ENCODE measurements around the gene CCNB1IP1. TPM values are rescaled to one million over a fixed set of nuclear protein-coding genes. Genes with fewer than 3 reads are reported as not detected.

The CCNB1IP1 gene
- total RNA-seq, 1 donor, result 42.7 TPM

DNA sequence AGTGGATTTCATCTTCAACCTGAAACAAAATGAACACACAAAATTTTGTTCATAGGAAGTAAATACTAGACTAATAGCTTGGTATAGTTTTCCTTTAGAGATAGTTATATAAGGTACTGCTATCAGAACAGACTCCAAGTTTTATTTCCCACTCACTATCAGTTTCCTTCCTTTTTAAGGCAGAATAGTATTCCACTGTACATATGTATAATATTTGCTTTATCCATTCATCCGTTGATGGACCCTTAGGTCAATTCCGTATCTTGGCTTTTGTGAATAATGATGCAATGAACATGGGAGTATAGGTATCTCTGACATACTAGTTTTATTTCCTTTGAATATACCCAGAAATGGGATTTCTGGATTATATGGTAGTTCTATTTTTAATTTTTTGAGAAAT lies 3.7 kb downstream of the CCNB1IP1 start:
- no peaks in the 10 kb centered on the region for H3K27me3 ChIP-seq (ENCODE audit: insufficient read depth, low read length)
- H3K9me3 ChIP-seq (ENCODE audit: low read depth, low read length), result no peaks in the 10 kb centered on the region
- H4K20me1 ChIP-seq (ENCODE audit: insufficient read depth, low read length), result no peaks in the 10 kb centered on the region
- H2AFZ ChIP-seq (ENCODE audit: low read length), result no peak overlapping the region
- DNase-seq (ENCODE audit: insufficient read length, low spot score, missing footprints), result no peak
- peaks cover 53% of the 10 kb centered on the region for H3K79me2 ChIP-seq (ENCODE audit: insufficient read depth, low read length)
- no peak overlapping the region for H3K4me2 ChIP-seq (ENCODE audit: insufficient read depth, low read length)
- TF ChIP-seq, protein P1, sequence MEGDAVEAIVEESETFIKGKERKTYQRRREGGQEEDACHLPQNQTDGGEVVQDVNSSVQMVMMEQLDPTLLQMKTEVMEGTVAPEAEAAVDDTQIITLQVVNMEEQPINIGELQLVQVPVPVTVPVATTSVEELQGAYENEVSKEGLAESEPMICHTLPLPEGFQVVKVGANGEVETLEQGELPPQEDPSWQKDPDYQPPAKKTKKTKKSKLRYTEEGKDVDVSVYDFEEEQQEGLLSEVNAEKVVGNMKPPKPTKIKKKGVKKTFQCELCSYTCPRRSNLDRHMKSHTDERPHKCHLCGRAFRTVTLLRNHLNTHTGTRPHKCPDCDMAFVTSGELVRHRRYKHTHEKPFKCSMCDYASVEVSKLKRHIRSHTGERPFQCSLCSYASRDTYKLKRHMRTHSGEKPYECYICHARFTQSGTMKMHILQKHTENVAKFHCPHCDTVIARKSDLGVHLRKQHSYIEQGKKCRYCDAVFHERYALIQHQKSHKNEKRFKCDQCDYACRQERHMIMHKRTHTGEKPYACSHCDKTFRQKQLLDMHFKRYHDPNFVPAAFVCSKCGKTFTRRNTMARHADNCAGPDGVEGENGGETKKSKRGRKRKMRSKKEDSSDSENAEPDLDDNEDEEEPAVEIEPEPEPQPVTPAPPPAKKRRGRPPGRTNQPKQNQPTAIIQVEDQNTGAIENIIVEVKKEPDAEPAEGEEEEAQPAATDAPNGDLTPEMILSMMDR (IDR thresholded peaks at IDR 0.05; ENCODE audit: extremely low read depth, low read depth, low read length), result no peak
- no peak overlapping the region for H3K4me3 ChIP-seq (ENCODE audit: insufficient read depth, low read length)
- H3K27ac ChIP-seq (ENCODE audit: low read depth, low read length), result no peak overlapping the region
- H3K36me3 ChIP-seq (ENCODE audit: insufficient read depth, low read length), result peaks cover 19% of the 10 kb centered on the region
- H3K4me1 ChIP-seq (ENCODE audit: insufficient read depth, low read length), result no peaks in the 10 kb centered on the region

DNA sequence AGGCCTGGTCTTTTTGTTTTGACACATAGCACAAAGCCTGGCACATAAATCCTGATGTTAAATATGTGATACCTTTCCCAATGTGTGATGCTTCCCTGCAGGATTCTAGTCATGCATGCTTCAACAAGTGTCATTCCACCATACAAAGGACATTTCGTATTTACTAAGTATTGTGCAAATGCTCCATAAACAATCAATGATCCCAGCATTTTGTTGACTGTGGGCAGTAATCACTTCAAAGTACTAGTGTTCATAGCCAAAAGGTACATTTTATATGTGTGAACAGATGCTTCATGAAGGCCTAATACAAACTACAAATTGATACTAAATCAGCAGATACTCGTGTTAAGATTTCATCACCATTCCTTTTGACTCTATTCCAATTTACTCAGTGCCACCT lies 4.4 kb downstream of the CCNB1IP1 start:
- TF ChIP-seq, protein P1 (IDR thresholded peaks at IDR 0.05; ENCODE audit: extremely low read depth, low read depth, low read length), result no peak
- Histone ChIP-seq H3K79me2 (ENCODE audit: insufficient read depth, low read length) (peaks cover 53% of the 10 kb centered on the region), H3K36me3 (ENCODE audit: insufficient read depth, low read length) (peaks cover 25% of the 10 kb centered on the region)

DNA sequence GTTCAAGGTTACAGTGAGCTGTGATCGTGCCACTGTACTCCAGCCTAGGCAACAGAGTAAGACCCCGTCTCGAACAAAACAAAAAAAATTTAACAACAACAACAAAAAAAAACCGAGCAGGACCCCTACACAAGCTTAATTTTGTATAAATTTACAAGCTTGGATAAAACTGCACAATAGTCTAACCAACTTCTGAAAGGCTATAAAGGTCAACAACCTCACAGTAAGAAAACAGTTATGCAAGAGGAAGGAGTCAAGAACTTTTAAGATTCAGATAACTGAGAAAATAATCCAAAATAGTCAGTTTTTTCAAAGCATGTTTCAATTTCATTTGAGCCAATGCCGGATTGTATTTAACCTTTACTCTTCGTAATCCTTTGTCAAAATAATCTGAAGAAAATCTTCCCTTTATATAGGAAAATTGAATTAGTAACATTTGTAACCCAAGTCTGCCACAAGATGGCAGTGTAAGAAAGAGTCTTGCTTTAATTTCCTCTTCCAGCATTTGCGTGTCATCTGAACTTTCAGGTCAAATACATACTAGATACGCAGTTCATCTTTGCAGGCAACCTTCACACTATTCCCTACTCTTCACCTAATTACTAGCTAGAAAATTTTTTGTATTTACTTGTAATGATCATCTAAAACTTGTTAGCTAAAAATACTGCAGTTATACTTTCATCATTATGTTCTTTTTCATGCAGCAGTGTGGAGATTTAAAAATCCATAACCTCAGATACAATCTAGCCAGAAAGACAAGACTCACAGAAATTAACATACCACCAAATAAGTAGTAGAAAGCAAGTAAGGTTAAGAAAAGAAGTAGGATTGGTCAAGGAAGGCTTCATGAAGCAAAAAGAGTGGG lies 5.8 kb downstream of the CCNB1IP1 start:
- DNase-seq (ENCODE audit: insufficient read length, low spot score, missing footprints), result no peak
- no peaks in the 10 kb centered on the region for H3K27me3 ChIP-seq (ENCODE audit: insufficient read depth, low read length)
- peak overlapping the region; percentile 12 for H3K27ac ChIP-seq (ENCODE audit: low read depth, low read length)
- H3K79me2 ChIP-seq (ENCODE audit: insufficient read depth, low read length), result peaks cover 43% of the 10 kb centered on the region
- H3K4me3 ChIP-seq (ENCODE audit: insufficient read depth, low read length), result no peak overlapping the region
- H3K9me3 ChIP-seq (ENCODE audit: low read depth, low read length), result no peaks in the 10 kb centered on the region
- H3K36me3 ChIP-seq (ENCODE audit: insufficient read depth, low read length), result peaks cover 32% of the 10 kb centered on the region
- H2AFZ ChIP-seq (ENCODE audit: low read length), result no peak overlapping the region
- H4K20me1 ChIP-seq (ENCODE audit: insufficient read depth, low read length), result no peaks in the 10 kb centered on the region
- peak overlapping the region; percentile 6 for H3K4me2 ChIP-seq (ENCODE audit: insufficient read depth, low read length)
- TF ChIP-seq, protein P1 (IDR thresholded peaks at IDR 0.05; ENCODE audit: extremely low read depth, low read depth, low read length), result peak; percentile 67
- H3K4me1 ChIP-seq (ENCODE audit: insufficient read depth, low read length), result no peaks in the 10 kb centered on the region

More for the DNA sequence above, 4.4 kb downstream of the CCNB1IP1 start:
- Histone ChIP-seq H3K4me1 (ENCODE audit: insufficient read depth, low read length) (no peaks in the 10 kb centered on the region), H4K20me1 (ENCODE audit: insufficient read depth, low read length) (no peaks in the 10 kb centered on the region), H3K4me3 (ENCODE audit: insufficient read depth, low read length) (no peak overlapping the region), H3K27me3 (ENCODE audit: insufficient read depth, low read length) (no peaks in the 10 kb centered on the region), H3K27ac (ENCODE audit: low read depth, low read length) (no peak overlapping the region), H3K4me2 (ENCODE audit: insufficient read depth, low read length) (no peak overlapping the region), H2AFZ (ENCODE audit: low read length) (no peak overlapping the region), H3K9me3 (ENCODE audit: low read depth, low read length) (no peaks in the 10 kb centered on the region)
- no peak for DNase-seq (ENCODE audit: insufficient read length, low spot score, missing footprints)

DNA sequence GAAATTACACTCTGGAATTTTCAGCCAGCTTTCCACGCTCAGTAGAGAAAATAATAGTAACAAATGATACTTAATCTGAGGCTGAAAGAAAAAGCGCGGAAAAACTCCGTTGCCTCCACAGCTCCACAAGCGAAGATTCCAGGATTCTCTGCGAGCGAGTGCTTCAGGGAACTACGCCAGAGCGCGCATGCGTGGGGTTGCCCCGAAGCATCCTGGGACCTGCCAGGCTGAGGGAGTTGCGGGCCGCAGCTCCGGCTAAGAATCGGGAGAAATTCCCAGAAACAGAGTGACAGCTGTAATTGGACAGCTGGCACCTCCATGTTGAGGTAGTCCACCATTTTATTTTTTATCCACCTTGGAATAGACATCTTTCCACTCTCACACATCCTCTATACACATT lies 15.4 kb downstream of the CCNB1IP1 start:
- Histone ChIP-seq H3K27ac (ENCODE audit: low read depth, low read length) (no peak overlapping the region), H3K27me3 (ENCODE audit: insufficient read depth, low read length) (no peaks in the 10 kb centered on the region), H3K79me2 (ENCODE audit: insufficient read depth, low read length) (no peaks in the 10 kb centered on the region), H3K36me3 (ENCODE audit: insufficient read depth, low read length) (peaks cover 64% of the 10 kb centered on the region), H3K4me2 (ENCODE audit: insufficient read depth, low read length) (no peak overlapping the region), H2AFZ (ENCODE audit: low read length) (no peak overlapping the region), H4K20me1 (ENCODE audit: insufficient read depth, low read length) (no peaks in the 10 kb centered on the region), H3K9me3 (ENCODE audit: low read depth, low read length) (no peaks in the 10 kb centered on the region), H3K4me3 (ENCODE audit: insufficient read depth, low read length) (no peak overlapping the region), H3K4me1 (ENCODE audit: insufficient read depth, low read length) (no peaks in the 10 kb centered on the region)
- DNase-seq (ENCODE audit: insufficient read length, low spot score, missing footprints), result no peak
- TF ChIP-seq, protein P1 (IDR thresholded peaks at IDR 0.05; ENCODE audit: extremely low read depth, low read depth, low read length), result no peak
